Right atrium auricular region (tissue), 2 donors: Measurements from ENCODE around the gene DLK2. TPM values are rescaled to one million over a fixed set of nuclear protein-coding genes. Genes with fewer than 3 reads are reported as not detected.
"Not testable (repeated sequence)": the region's sequence is repeated elsewhere in the genome, so short reads cannot be mapped to it uniquely, and the experiment has no call there.

Experiments
- DNase-seq: peaks from one replicate; pipeline ENCODE4 v3.0.0-alpha.2; 2019; ENCODE audit warnings: low spot score
- H3K27ac ChIP-seq, 2 donors: fragments of 200-600 bp; sonication (generic); 1 replicate in 1 of 2; 2 replicates in 1 of 2; pipeline ENCODE4 v1.5.1; 2016 to 2019
- H3K27me3 ChIP-seq, 2 donors: fragments of 200-600 bp; sonication (generic); one replicate each; pipeline versions ENCODE4 v1.5.1 to v1.6.0; 2017 to 2019
- H3K36me3 ChIP-seq: fragments of 200-600 bp; sonication (generic); one replicate; pipeline ENCODE4 v1.5.1; 2016
- H3K4me1 ChIP-seq, 2 donors: fragments of 200-600 bp; sonication (generic); one replicate each; pipeline versions ENCODE4 v1.5.1 to v1.6.0; 2017 to 2019
- H3K4me3 ChIP-seq, 2 donors: fragments of 200-600 bp; sonication (generic); 1 replicate in 1 of 2; 2 replicates in 1 of 2; pipeline ENCODE4 v1.5.1; 2017 to 2019; ENCODE audit warnings: mild to moderate bottlenecking in 1 of 2, moderate library complexity in 1 of 2
- H3K9me3 ChIP-seq, 2 donors: fragments of 200-600 bp; sonication (generic); one replicate each; pipeline ENCODE4 v1.5.1; 2019
- CTCF ChIP-seq, 2 donors: fragments of 200-600 bp; sonication (generic); IDR thresholded peaks; one replicate each; pipeline ENCODE4 v1.5.1; 2019; ENCODE audit warnings: antibody characterized with exemption in 2 of 2
- total RNA-seq, 2 donors: library from RNA; depleted of rRNA; stranded (reverse); fragments of >200 nt; gene quantifications; one replicate each; pipeline ENCODE4 v1.1.0, GENCODE V29; 2016

DLK2 gene
- total RNA-seq, 2 donors from 2014 or later: 1.3 TPM; not detected in 1

GRCh38 chr6:43471399-43471798 is 16.1 kb upstream of the DLK2 start:
- no peak for DNase-seq
- Histone ChIP-seq H3K27ac (no peak overlapping the region), H3K4me3 (no peak overlapping the region), H3K4me1 (peaks cover 0 to 7% of the 10 kb centered on the region in 2 donors), H3K36me3 (no peaks in the 10 kb centered on the region), H3K9me3 (no peaks in the 10 kb centered on the region), H3K27me3 (no peaks in the 10 kb centered on the region)
- no peak for TF ChIP-seq CTCF (IDR thresholded peaks at IDR 0.05)

- DNase-seq: no peak
- peaks cover 0 to 7% of the 10 kb centered on the region in 2 donors for H3K4me1 ChIP-seq
- no peak overlapping the region for H3K27ac ChIP-seq
- no peaks in the 10 kb centered on the region for H3K36me3 ChIP-seq
- H3K27me3 ChIP-seq: no peaks in the 10 kb centered on the region
- no peak overlapping the region for H3K4me3 ChIP-seq
- no peaks in the 10 kb centered on the region for H3K9me3 ChIP-seq
- no peak for TF ChIP-seq CTCF (IDR thresholded peaks at IDR 0.05)
Observed at GRCh38 chr6:43469947-43470346, 14.6 kb upstream of the DLK2 start.

- Histone ChIP-seq H3K4me3 (no peak overlapping the region), H3K27ac (peak overlapping the region; percentile 19 to 54), H3K27me3 (no peaks in the 10 kb centered on the region), H3K36me3 (no peaks in the 10 kb centered on the region), H3K9me3 (no peaks in the 10 kb centered on the region), H3K4me1 (peaks cover 0 to 7% of the 10 kb centered on the region in 2 donors)
- no peak for TF ChIP-seq CTCF (IDR thresholded peaks at IDR 0.05)
- no peak for DNase-seq
Observed at GRCh38 chr6:43468748-43469681, 13.7 kb upstream of the DLK2 start.

GRCh38 chr6:43468240-43468639 is 12.9 kb upstream of the DLK2 start:
- H3K9me3 ChIP-seq: no peaks in the 10 kb centered on the region
- H3K4me3 ChIP-seq: no peak overlapping the region
- no peak for TF ChIP-seq CTCF (IDR thresholded peaks at IDR 0.05)
- H3K27ac ChIP-seq: peak overlapping the region in 1 of 2 donors; percentile 19
- H3K27me3 ChIP-seq: no peaks in the 10 kb centered on the region
- H3K36me3 ChIP-seq: no peaks in the 10 kb centered on the region
- peaks cover 0 to 7% of the 10 kb centered on the region in 2 donors for H3K4me1 ChIP-seq
- DNase-seq: no peak

GRCh38 chr6:43467752-43468151 is 12.4 kb upstream of the DLK2 start:
- no peak for DNase-seq
- no peaks in the 10 kb centered on the region for H3K9me3 ChIP-seq
- no peak overlapping the region for H3K4me3 ChIP-seq
- H3K27me3 ChIP-seq: no peaks in the 10 kb centered on the region
- no peak for TF ChIP-seq CTCF (IDR thresholded peaks at IDR 0.05)
- H3K27ac ChIP-seq: no peak overlapping the region
- peaks cover 0 to 7% of the 10 kb centered on the region in 2 donors for H3K4me1 ChIP-seq
- H3K36me3 ChIP-seq: no peaks in the 10 kb centered on the region

GRCh38 chr6:43467265-43467664 is 11.9 kb upstream of the DLK2 start:
- not testable (repeated sequence) for H3K36me3 ChIP-seq, H3K9me3 ChIP-seq, H3K27ac ChIP-seq, H3K4me3 ChIP-seq, H3K4me1 ChIP-seq, H3K27me3 ChIP-seq, DNase-seq
